Stimulated activated CD4-positive, alpha-beta T cell treated with anti-CD3 and anti-CD28 coated beads, Interleukin-1b, Interleukin-23, amount 100 ng/mL, for 48 hours (primary cell): ENCODE measurements around the gene PRRG3.

ENCODE experiments used
- DNase-seq: peaks from one replicate; pipeline ENCODE4 v3.0.0-alpha.2; 2020

PRRG3 gene

DNA sequence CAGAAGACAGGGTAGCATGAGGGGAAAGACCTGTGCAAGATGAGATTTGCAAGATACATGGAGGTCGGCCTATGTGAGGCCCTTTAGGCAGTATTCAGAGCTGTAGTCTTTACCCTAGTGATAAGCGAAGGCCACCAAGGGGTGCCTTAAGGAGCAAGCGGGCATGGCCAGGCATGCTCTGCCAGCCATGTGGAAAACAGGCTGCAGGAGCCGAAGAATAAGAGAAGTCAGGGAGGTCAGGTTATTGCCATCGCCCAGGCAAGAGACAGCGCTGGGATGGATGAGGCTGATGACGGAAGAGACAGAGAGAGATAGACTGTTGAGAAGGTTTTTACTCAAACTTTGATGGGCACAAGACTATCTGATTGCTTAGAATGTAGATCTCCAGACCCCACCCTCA, 13.6 kb downstream of the PRRG3 start:
- no peak for DNase-seq

DNA sequence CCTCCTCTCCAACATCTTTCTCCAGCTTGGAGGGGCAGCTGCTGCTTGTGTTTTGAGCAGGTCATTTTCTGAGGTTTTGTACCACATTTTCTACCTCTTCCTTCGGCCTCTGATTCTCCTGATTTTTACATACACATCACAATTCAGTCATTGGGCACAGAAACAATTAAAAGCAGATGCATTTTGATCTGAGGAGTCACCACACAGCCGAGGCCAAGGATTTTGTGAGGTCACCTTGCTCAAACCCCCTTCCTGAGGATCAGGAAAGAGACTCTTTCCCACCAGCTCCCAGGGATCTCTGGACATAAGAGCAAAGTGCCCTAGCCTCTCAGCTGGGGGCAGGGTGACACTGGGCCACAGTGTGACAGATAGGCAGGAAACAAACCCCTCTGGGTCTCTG, 15.2 kb downstream of the PRRG3 start:
- no peak for DNase-seq

GRCh38 chrX:151711154-151711553, 15.9 kb downstream of the PRRG3 start:
- no peak for DNase-seq

DNA sequence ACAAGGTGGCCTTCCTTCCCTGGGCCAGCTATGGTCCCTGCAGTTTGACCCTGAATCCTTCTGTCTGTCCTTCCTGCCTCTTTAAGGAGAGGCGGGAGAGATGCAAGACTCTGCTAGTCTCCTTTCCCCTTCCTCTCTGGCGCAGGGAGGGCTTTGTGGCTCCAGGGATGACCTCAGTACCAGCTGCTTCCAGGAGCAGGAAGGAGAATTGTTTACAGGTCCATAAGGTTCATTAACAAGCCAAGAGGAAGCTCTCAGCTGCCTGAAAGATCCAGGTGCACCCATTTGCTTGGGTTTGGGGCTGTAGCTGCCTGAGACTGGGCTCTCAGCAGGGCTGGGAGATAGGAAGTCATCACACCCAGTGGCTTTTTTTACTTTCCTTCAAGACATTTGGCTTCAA, 16.5 kb downstream of the PRRG3 start:
- DNase-seq, result no peak

GRCh38 chrX:151712253-151712652, 17.0 kb downstream of the PRRG3 start:
- no peak for DNase-seq

GRCh38 chrX:151713849-151714248, 18.6 kb downstream of the PRRG3 start:
- DNase-seq, result no peak

GRCh38 chrX:151714362-151714761, 19.1 kb downstream of the PRRG3 start:
- DNase-seq, result no peak

- no peak for DNase-seq
Observed at GRCh38 chrX:151715752-151716151, 20.5 kb downstream of the PRRG3 start, which contains the start of gene FATE1. Gene FATE1, plus strand, starts transcription at chrX:151716035. Its CDS starts 85 bp downstream, at chrX:151716120.

- DNase-seq, result no peak
Observed at GRCh38 chrX:151722241-151722846, 27.1 kb downstream of the PRRG3 start.

DNA sequence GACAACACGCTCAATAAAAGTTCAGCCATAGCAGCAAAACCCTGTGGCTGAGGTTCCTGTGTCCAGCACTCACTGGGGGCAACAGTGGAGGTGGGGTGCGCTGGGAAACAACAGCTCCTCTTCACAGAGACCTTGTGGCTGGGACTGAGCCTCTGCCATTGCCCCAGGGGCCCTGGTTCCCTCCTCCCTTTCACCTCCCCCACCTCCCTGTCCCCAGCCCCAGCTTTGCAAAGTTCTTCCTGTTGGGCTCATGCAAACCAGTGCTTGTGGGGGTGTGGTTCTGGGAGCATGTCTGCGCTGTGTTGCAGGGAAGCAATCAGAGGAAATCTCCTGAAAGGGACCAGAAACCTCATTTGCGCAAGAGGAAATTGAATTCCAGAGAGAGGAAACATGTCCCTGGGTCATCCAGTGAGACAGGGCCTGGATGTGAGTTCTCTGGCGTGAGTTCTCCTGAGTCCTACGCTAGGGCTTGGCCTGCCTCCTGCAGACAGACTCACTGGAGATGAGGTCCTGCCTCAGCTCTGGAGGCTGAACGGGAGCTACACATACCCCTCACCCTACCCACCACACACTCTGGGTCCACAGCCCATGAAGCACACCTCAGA, 28.0 kb downstream of the PRRG3 start:
- DNase-seq, result no peak

- no peak for DNase-seq
Observed at GRCh38 chrX:151724563-151725337, 29.5 kb downstream of the PRRG3 start.

- DNase-seq, result no peak
Observed at GRCh38 chrX:151725338-151725614, 30.0 kb downstream of the PRRG3 start.

GRCh38 chrX:151726751-151727150, 31.5 kb downstream of the PRRG3 start:
- DNase-seq, result no peak

DNA sequence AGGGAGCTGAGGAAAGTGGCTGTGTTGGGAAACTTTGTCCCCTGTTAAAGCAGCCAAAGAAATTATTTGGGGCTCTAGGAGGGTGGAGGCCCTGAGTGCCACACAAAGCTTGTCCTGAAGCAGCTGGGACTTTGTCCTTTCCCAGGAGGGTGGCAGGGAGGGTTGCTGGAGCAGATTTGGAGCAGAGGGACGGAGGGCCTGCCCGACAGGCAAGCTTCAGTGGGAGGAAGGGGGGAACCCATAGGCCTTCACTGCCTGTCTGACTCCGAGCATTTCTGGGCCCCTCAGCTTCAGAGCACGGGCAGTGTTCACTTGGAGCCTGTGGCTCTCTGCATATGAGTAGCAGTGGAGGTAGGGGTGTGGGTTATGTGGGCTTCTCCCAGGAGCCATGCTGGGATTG, 32.1 kb downstream of the PRRG3 start:
- DNase-seq, result no peak

GRCh38 chrX:151729056-151729725, 33.9 kb downstream of the PRRG3 start:
- no peak for DNase-seq

DNA sequence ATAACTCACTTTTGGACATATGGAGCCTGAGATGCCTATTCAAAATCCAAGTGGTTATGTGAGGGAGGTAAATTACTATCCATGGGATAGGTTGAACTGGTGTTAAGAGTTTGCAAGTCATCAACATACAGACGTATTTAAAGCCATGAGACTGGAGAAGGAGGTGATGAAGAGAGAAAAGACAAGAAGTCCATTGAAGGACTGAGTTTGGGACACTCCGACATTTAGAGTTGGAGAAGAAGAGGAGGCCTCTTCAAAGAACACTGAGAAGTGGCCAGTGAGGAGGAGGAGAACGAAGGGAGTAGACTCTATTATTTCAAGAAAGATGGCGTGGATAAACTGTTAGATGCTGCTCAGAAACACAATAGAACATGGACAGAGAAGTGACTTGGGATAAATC, 39.2 kb downstream of the PRRG3 start, which contains the start of gene CNGA2:
Gene CNGA2, plus strand, starts transcription at position 301 of the 400 bp plus-strand sequence. CDS start 3,738 bp downstream, outside the sequence.
- no peak for DNase-seq

DNA sequence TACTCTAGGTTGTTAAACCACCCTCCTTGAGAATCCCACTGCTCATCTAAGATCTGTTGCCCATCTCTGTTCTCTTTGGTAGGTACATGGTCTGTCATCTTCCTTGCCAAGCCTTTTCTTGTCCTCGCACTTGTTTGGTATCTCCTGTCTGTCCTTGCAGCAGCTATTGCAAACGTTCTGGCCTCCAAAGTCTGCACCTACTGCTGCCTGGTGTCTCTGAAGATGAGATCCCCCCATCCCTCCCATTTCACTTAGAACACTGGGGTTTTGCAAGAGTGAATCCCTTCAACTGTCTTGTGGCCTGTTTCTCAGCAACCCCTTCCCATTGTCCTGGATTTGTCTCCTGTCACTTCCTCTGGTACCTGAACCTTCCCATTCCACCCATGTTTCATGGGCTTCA, 40.0 kb downstream of the PRRG3 start:
- no peak for DNase-seq

GRCh38 chrX:151736685-151737084, 41.4 kb downstream of the PRRG3 start:
- no peak for DNase-seq

DNA sequence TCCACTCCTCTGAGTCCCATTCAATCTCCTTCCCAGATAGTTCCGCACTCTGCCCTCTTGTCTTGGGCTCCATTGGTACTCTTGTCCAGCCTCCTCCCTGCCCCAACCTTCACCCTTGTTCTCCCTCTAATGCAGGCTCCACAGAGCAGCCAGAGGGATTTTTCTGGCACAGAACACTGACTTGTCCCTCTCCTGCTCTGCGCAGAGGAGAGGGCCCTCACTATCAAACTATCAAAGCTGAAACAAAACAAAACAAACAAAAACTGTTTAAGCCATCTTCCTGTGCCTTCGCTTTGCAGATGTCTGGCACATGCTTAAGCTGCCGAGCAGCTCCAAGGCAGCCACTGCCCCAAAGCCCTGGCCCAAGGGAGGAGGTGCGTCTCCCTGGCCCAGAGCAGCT, 42.2 kb downstream of the PRRG3 start:
- DNase-seq, result no peak

DNA sequence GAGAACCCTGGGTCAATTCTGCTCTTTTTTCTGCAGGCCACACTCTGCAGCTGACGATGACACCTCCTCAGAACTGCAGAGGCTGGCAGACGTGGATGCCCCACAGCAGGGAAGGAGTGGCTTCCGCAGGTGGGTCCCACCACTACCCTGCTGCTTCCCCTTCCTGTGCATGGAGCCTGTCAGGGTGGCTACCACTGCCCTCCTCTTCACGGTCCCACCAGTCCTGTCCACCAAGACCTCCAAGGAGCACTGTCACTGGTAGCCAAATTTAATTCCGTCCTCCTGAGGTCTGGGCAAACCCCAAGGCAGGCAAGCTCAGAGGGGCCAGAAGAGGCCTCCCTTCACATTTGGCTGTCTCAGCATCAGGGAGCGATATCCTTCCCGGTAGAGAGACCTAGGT, 43.5 kb downstream of the PRRG3 start:
- DNase-seq, result no peak

GRCh38 chrX:151741606-151742005, 46.3 kb downstream of the PRRG3 start:
- DNase-seq, result no peak

- DNase-seq, result no peak
Observed at GRCh38 chrX:151742311-151742710, 47.1 kb downstream of the PRRG3 start.

GRCh38 chrX:151743651-151744470, 48.6 kb downstream of the PRRG3 start:
- DNase-seq, result no peak
